Medulla oblongata (tissue), 1 donor: Measurements from ENCODE around the gene INHBC.
"Not testable (repeated sequence)": the region's sequence is repeated elsewhere in the genome, so short reads cannot be mapped to it uniquely, and the experiment has no call there.

Experiments
- DNase-seq: peaks from one replicate; pipeline ENCODE4 v3.0.0-alpha.2; 2015; ENCODE audit errors: extremely low spot score

The INHBC gene

GRCh38 chr12:57434517-57435223 lies at the start of gene INHBC:
INHBC (plus strand) TSS chr12:57434784; CDS start chr12:57434887, 103 bp downstream.
- no peak for DNase-seq

- no peak for DNase-seq
These were observed 49.0 kb upstream of the INHBC start for GRCh38 chr12:57385586-57385985.

GRCh38 chr12:57386187-57386720 lies 48.3 kb upstream of the INHBC start:
- DNase-seq: no peak

- no peak for DNase-seq
These were observed 46.2 kb upstream of the INHBC start for GRCh38 chr12:57388425-57388824.

GRCh38 chr12:57389033-57389432 lies 45.6 kb upstream of the INHBC start:
- no peak for DNase-seq

- peak; percentile 17 for DNase-seq
These were observed 44.4 kb upstream of the INHBC start for GRCh38 chr12:57390174-57390573.

GRCh38 chr12:57395121-57395520 lies 39.5 kb upstream of the INHBC start:
- no peak for DNase-seq

- no peak for DNase-seq
These were observed 37.1 kb upstream of the INHBC start for GRCh38 chr12:57397441-57397840.

GRCh38 chr12:57399718-57400463 lies 34.7 kb upstream of the INHBC start:
- not testable (repeated sequence) for DNase-seq

- DNase-seq: peak; percentile 19
These were observed 33.4 kb upstream of the INHBC start for GRCh38 chr12:57401165-57401564.

- not testable (repeated sequence) for DNase-seq
These were observed 32.4 kb upstream of the INHBC start for GRCh38 chr12:57402156-57402555.

GRCh38 chr12:57404966-57405640 lies 29.5 kb upstream of the INHBC start:
- no peak for DNase-seq

- no peak for DNase-seq
These were observed 24.1 kb upstream of the INHBC start for GRCh38 chr12:57410534-57410933.

GRCh38 chr12:57414160-57414559 lies 20.4 kb upstream of the INHBC start:
- not testable (repeated sequence) for DNase-seq

- DNase-seq: no peak
These were observed 19.5 kb upstream of the INHBC start for GRCh38 chr12:57415088-57415487.

- DNase-seq: no peak
These were observed 18.3 kb upstream of the INHBC start for GRCh38 chr12:57416039-57416996.

- DNase-seq: peak; percentile 35
These were observed 16.3 kb upstream of the INHBC start for GRCh38 chr12:57418255-57418654.

GRCh38 chr12:57419495-57419894 lies 15.1 kb upstream of the INHBC start:
- no peak for DNase-seq

- DNase-seq: no peak
These were observed 14.1 kb upstream of the INHBC start for GRCh38 chr12:57420482-57420881.

GRCh38 chr12:57426948-57427347 lies 7.6 kb upstream of the INHBC start:
- not testable (repeated sequence) for DNase-seq

GRCh38 chr12:57428965-57429364 lies 5.6 kb upstream of the INHBC start:
- no peak for DNase-seq
